Skeletal muscle satellite cell (primary cell): ENCODE results near the gene FAIM2.
A peak's percentile ranks its signal among the peaks of the same experiment; 100 is the strongest.

Source experiments
- H3K27me3 ChIP-seq: 2 replicates; pipeline ENCODE4 v1.7.0; 2013; ENCODE audit warnings: low read length; ENCODE audit not compliant: control insufficient read depth, insufficient read depth
- H3K36me3 ChIP-seq: 2 replicates; pipeline ENCODE4 v1.7.0; 2013; ENCODE audit warnings: mild to moderate bottlenecking, control low read depth, low read length; ENCODE audit not compliant: insufficient read depth
- H3K4me1 ChIP-seq: 2 replicates; pipeline ENCODE4 v1.7.0; 2013; ENCODE audit warnings: low read length; ENCODE audit not compliant: control insufficient read depth, insufficient read depth
- H3K4me2 ChIP-seq: 2 replicates; pipeline ENCODE4 v1.7.0; 2013; ENCODE audit warnings: mild to moderate bottlenecking, low read length
- H3K4me3 ChIP-seq: 2 replicates; pipeline ENCODE4 v1.7.0; 2013; ENCODE audit warnings: low read length
- H3K9ac ChIP-seq: 2 replicates; pipeline ENCODE4 v1.7.0; 2013; ENCODE audit warnings: mild to moderate bottlenecking, low read depth, low read length, moderate library complexity
- H3K9me3 ChIP-seq: replicated peaks from 2 replicates; pipeline ENCODE4 v1.7.0; 2013; ENCODE audit warnings: mild to moderate bottlenecking, control low read depth, low read length

FAIM2 gene

GRCh38 chr12:49946086-49946485, 42.4 kb upstream of the FAIM2 start:
- H3K4me2 ChIP-seq: no peak overlapping the region
- H3K4me1 ChIP-seq: peaks cover 12% of the 10 kb centered on the region
- no peaks in the 10 kb centered on the region for H3K36me3 ChIP-seq
- no peak overlapping the region for H3K4me3 ChIP-seq
- peaks cover 16% of the 10 kb centered on the region for H3K27me3 ChIP-seq
- H3K9me3 ChIP-seq: no peaks in the 10 kb centered on the region
- H3K9ac ChIP-seq: peak overlapping the region; percentile 36

GRCh38 chr12:49945394-49946080, 41.8 kb upstream of the FAIM2 start:
- Histone ChIP-seq H3K4me3 (peak overlapping the region; percentile 55), H3K27me3 (peaks cover 16% of the 10 kb centered on the region), H3K4me1 (peaks cover 12% of the 10 kb centered on the region)

GRCh38 chr12:49944718-49945117, 41.0 kb upstream of the FAIM2 start:
- H3K4me1 ChIP-seq: peaks cover 12% of the 10 kb centered on the region
- no peak overlapping the region for H3K4me2 ChIP-seq
- no peaks in the 10 kb centered on the region for H3K36me3 ChIP-seq
- no peak overlapping the region for H3K4me3 ChIP-seq
- no peak overlapping the region for H3K9ac ChIP-seq
- no peaks in the 10 kb centered on the region for H3K9me3 ChIP-seq
- H3K27me3 ChIP-seq: peaks cover 9% of the 10 kb centered on the region

More at GRCh38 chr12:49945394-49946080, 41.8 kb upstream of the FAIM2 start:
- H3K9ac ChIP-seq: peak overlapping the region; percentile 36
- peak overlapping the region; percentile 74 for H3K4me2 ChIP-seq
- H3K36me3 ChIP-seq: no peaks in the 10 kb centered on the region
- H3K9me3 ChIP-seq: no peaks in the 10 kb centered on the region

- Histone ChIP-seq H3K9me3 (no peaks in the 10 kb centered on the region), H3K4me3 (no peak overlapping the region), H3K36me3 (no peaks in the 10 kb centered on the region), H3K27me3 (peaks cover 6% of the 10 kb centered on the region), H3K4me2 (no peak overlapping the region), H3K4me1 (peaks cover 12% of the 10 kb centered on the region), H3K9ac (no peak overlapping the region)
These were observed 40.3 kb upstream of the FAIM2 start for GRCh38 chr12:49944046-49944445.

GRCh38 chr12:49943625-49943960, 39.9 kb upstream of the FAIM2 start:
- no peak overlapping the region for H3K4me2 ChIP-seq
- H3K9me3 ChIP-seq: no peaks in the 10 kb centered on the region
- H3K9ac ChIP-seq: no peak overlapping the region
- H3K4me3 ChIP-seq: no peak overlapping the region
- H3K27me3 ChIP-seq: peaks cover 4% of the 10 kb centered on the region
- H3K36me3 ChIP-seq: no peaks in the 10 kb centered on the region
- peaks cover 12% of the 10 kb centered on the region for H3K4me1 ChIP-seq

- Histone ChIP-seq H3K4me2 (no peak overlapping the region), H3K4me1 (peaks cover 12% of the 10 kb centered on the region), H3K27me3 (peaks cover 2% of the 10 kb centered on the region), H3K9me3 (no peaks in the 10 kb centered on the region), H3K4me3 (no peak overlapping the region), H3K36me3 (no peaks in the 10 kb centered on the region), H3K9ac (no peak overlapping the region)
These were observed 39.4 kb upstream of the FAIM2 start for GRCh38 chr12:49942921-49943624.

GRCh38 chr12:49942512-49942893, 38.8 kb upstream of the FAIM2 start:
- no peaks in the 10 kb centered on the region for H3K9me3 ChIP-seq
- peaks cover 12% of the 10 kb centered on the region for H3K4me1 ChIP-seq
- H3K36me3 ChIP-seq: no peaks in the 10 kb centered on the region
- H3K27me3 ChIP-seq: no peaks in the 10 kb centered on the region
- H3K4me3 ChIP-seq: no peak overlapping the region
- H3K9ac ChIP-seq: no peak overlapping the region
- no peak overlapping the region for H3K4me2 ChIP-seq

- no peak overlapping the region for H3K9ac ChIP-seq
- peaks cover 12% of the 10 kb centered on the region for H3K4me1 ChIP-seq
- no peaks in the 10 kb centered on the region for H3K36me3 ChIP-seq
- H3K27me3 ChIP-seq: no peaks in the 10 kb centered on the region
- H3K4me3 ChIP-seq: no peak overlapping the region
- no peak overlapping the region for H3K4me2 ChIP-seq
- no peaks in the 10 kb centered on the region for H3K9me3 ChIP-seq
These were observed 38.1 kb upstream of the FAIM2 start for GRCh38 chr12:49941556-49942511.

GRCh38 chr12:49939707-49940106, 36.0 kb upstream of the FAIM2 start:
- no peaks in the 10 kb centered on the region for H3K9me3 ChIP-seq
- H3K36me3 ChIP-seq: no peaks in the 10 kb centered on the region
- no peak overlapping the region for H3K4me3 ChIP-seq
- no peaks in the 10 kb centered on the region for H3K4me1 ChIP-seq
- no peaks in the 10 kb centered on the region for H3K27me3 ChIP-seq
- H3K4me2 ChIP-seq: no peak overlapping the region
- H3K9ac ChIP-seq: no peak overlapping the region

GRCh38 chr12:49939307-49939706, 35.6 kb upstream of the FAIM2 start:
- Histone ChIP-seq H3K9me3 (no peaks in the 10 kb centered on the region), H3K36me3 (no peaks in the 10 kb centered on the region), H3K4me1 (no peaks in the 10 kb centered on the region), H3K4me2 (no peak overlapping the region), H3K27me3 (no peaks in the 10 kb centered on the region), H3K9ac (no peak overlapping the region), H3K4me3 (no peak overlapping the region)

- Histone ChIP-seq H3K4me3 (no peak overlapping the region), H3K4me1 (peaks cover 4% of the 10 kb centered on the region), H3K9ac (no peak overlapping the region), H3K36me3 (no peaks in the 10 kb centered on the region), H3K27me3 (no peaks in the 10 kb centered on the region), H3K9me3 (no peaks in the 10 kb centered on the region), H3K4me2 (no peak overlapping the region)
These were observed 34.1 kb upstream of the FAIM2 start for GRCh38 chr12:49937639-49938300.
